Osteocyte (in vitro differentiated cells): Measurements from ENCODE around the gene FNDC3B. TPM values are rescaled to one million over a fixed set of nuclear protein-coding genes. Genes with fewer than 3 reads are reported as not detected.

Experiments used
- DNase-seq: peaks from one replicate; pipeline ENCODE4 v3.0.0; 2021; ENCODE audit warnings: mixed read lengths; ENCODE audit not compliant: unreplicated experiment; ENCODE audit errors: extremely low spot score
- H3K27ac Mint-ChIP-seq: one replicate; pipeline ENCODE4 v1.8.0; 2021; ENCODE audit warnings: mild to moderate bottlenecking, mixed read lengths; ENCODE audit not compliant: unreplicated experiment
- H3K27me3 Mint-ChIP-seq: one replicate; pipeline ENCODE4 v1.8.0; 2021; ENCODE audit warnings: mixed read lengths; ENCODE audit not compliant: unreplicated experiment
- H3K36me3 Mint-ChIP-seq: one replicate; pipeline ENCODE4 v1.8.0; 2021; ENCODE audit warnings: mixed read lengths; ENCODE audit not compliant: unreplicated experiment
- H3K4me1 Mint-ChIP-seq: one replicate; pipeline ENCODE4 v1.8.0; 2021; ENCODE audit warnings: mixed read lengths; ENCODE audit not compliant: unreplicated experiment
- H3K4me3 Mint-ChIP-seq: one replicate; pipeline ENCODE4 v1.8.0; 2021; ENCODE audit warnings: mild to moderate bottlenecking, moderate library complexity, mixed read lengths; ENCODE audit not compliant: unreplicated experiment
- H3K9me3 Mint-ChIP-seq: one replicate; pipeline ENCODE4 v1.8.0; 2021; ENCODE audit warnings: mixed read lengths; ENCODE audit not compliant: unreplicated experiment
- total RNA-seq: library from RNA; stranded (reverse); gene quantifications from 2 replicates; pipeline ENCODE4 v1.2.1, GENCODE V29; 2021
- TF ChIP-seq, protein P1 (sequence below): fragments of 200-600 bp; sonication (generic); IDR thresholded peaks from 2 replicates; pipeline ENCODE4 v1.5.0; 2021; ENCODE audit warnings: antibody characterized with exemption, mild to moderate bottlenecking, moderate library complexity

FNDC3B gene
- total RNA-seq, 1 donor from 2014 or later = 240 TPM

DNA sequence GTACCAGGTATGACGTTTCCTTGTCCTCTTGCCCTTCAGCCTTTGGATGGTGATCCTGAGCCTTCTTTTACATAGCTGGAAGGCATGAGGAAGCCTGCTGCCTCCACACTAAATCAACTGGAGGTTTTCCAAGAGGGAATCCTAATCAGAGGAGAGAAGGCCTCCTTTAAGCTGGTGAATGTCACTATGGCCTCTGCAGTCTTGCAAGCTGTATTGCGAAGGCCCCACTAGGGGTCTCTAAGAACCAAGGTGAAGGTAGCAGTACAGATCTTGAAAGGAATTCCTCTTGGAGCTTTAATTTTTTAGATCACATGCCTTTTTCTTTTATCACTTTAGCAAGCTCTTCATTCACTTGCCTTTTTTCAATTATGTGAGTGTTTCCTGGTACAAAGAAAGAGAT is 289.7 kb downstream of the FNDC3B start:
- H3K27ac Mint-ChIP-seq = no peak overlapping the region
- no peak for DNase-seq
- no peaks in the 10 kb centered on the region for H3K27me3 Mint-ChIP-seq
- H3K36me3 Mint-ChIP-seq = peaks cover 77% of the 10 kb centered on the region
- H3K9me3 Mint-ChIP-seq = no peaks in the 10 kb centered on the region
- no peak overlapping the region for H3K4me3 Mint-ChIP-seq
- peaks cover 9% of the 10 kb centered on the region for H3K4me1 Mint-ChIP-seq
- TF ChIP-seq, protein P1, sequence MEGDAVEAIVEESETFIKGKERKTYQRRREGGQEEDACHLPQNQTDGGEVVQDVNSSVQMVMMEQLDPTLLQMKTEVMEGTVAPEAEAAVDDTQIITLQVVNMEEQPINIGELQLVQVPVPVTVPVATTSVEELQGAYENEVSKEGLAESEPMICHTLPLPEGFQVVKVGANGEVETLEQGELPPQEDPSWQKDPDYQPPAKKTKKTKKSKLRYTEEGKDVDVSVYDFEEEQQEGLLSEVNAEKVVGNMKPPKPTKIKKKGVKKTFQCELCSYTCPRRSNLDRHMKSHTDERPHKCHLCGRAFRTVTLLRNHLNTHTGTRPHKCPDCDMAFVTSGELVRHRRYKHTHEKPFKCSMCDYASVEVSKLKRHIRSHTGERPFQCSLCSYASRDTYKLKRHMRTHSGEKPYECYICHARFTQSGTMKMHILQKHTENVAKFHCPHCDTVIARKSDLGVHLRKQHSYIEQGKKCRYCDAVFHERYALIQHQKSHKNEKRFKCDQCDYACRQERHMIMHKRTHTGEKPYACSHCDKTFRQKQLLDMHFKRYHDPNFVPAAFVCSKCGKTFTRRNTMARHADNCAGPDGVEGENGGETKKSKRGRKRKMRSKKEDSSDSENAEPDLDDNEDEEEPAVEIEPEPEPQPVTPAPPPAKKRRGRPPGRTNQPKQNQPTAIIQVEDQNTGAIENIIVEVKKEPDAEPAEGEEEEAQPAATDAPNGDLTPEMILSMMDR = no peak

DNA sequence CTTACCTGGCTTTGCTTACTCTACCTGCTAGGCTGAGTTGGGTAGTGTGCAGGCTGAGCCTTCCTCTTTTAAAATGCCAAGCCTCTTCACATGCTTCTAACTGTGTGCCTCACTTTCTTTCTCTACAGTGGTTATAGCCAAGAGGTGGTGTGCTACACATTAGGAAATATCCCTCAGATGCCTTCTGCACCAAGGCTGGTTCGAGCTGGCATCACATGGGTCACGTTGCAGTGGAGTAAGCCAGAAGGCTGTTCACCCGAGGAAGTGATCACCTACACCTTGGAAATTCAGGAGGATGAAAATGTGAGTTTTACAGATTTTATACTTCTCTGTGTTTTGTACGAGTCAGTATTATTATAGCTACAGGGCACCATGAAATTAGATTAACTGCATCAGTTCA is 291.0 kb downstream of the FNDC3B start:
- Mint-ChIP-seq H3K36me3 (peaks cover 71% of the 10 kb centered on the region), H3K27ac (no peak overlapping the region), H3K9me3 (no peaks in the 10 kb centered on the region), H3K4me1 (peaks cover 6% of the 10 kb centered on the region), H3K27me3 (no peaks in the 10 kb centered on the region), H3K4me3 (no peak overlapping the region)
- TF ChIP-seq, protein P1 = no peak
- DNase-seq = no peak

DNA sequence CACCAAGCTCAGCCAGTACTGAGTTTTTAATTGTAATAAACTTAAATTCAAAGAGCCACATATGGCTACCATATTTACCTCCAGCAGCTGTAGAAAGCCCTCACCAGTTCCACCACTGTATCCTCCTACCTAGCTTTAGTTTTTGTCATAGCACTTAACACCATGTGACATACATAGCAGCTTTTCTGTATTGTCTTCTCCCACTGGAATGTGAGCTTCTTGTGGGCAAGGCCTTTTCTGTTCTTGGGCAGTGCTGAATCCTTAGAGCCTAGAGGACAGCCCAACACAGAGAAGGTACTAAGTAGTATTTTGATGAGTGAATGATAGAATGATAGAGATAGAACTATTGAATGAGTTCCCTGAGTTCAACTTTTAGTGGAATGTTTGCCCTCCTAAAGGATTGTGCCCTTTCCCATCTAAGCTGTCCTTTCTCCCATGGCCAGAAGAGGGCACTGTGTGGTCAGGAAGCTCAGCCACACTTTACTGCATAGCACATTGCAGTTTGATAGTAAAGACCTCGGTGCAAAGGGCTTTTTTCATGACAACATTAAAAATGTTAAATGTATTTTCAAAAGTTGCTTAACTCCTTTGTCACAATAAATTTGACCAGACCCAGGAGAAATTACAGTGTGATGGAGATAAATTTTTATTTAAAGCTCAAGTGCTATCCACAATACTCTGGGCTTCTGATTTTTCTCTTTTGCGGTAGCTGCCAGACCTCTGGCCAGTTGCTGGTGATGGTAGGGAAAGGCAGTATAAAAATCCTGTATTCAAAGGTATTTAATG is 293.1 kb downstream of the FNDC3B start:
- H3K4me3 Mint-ChIP-seq = no peak overlapping the region
- no peak for DNase-seq
- H3K27ac Mint-ChIP-seq = peak overlapping the region; percentile 74
- no peaks in the 10 kb centered on the region for H3K9me3 Mint-ChIP-seq
- H3K36me3 Mint-ChIP-seq = peaks cover 61% of the 10 kb centered on the region
- H3K4me1 Mint-ChIP-seq = peaks cover 6% of the 10 kb centered on the region
- TF ChIP-seq, protein P1 = peak; percentile 92
- H3K27me3 Mint-ChIP-seq = no peaks in the 10 kb centered on the region

DNA sequence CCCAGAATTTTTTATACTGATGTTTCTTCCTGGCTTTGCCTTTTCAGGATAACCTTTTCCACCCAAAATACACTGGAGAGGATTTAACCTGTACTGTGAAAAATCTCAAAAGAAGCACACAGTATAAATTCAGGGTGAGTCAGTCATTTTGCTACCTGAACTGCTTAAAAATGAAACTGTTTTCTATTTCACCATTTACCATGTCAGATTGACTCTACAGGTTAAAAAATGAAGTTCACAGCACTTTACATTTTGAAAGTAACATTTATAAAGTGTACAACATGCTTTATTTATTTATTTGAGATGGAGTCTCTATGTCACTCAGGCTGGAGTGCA is 293.6 kb downstream of the FNDC3B start:
- no peak for DNase-seq
- peaks cover 6% of the 10 kb centered on the region for H3K4me1 Mint-ChIP-seq
- peak overlapping the region; percentile 74 for H3K27ac Mint-ChIP-seq
- no peaks in the 10 kb centered on the region for H3K9me3 Mint-ChIP-seq
- H3K36me3 Mint-ChIP-seq = peaks cover 58% of the 10 kb centered on the region
- no peaks in the 10 kb centered on the region for H3K27me3 Mint-ChIP-seq
- no peak overlapping the region for H3K4me3 Mint-ChIP-seq
- TF ChIP-seq, protein P1 = no peak

DNA sequence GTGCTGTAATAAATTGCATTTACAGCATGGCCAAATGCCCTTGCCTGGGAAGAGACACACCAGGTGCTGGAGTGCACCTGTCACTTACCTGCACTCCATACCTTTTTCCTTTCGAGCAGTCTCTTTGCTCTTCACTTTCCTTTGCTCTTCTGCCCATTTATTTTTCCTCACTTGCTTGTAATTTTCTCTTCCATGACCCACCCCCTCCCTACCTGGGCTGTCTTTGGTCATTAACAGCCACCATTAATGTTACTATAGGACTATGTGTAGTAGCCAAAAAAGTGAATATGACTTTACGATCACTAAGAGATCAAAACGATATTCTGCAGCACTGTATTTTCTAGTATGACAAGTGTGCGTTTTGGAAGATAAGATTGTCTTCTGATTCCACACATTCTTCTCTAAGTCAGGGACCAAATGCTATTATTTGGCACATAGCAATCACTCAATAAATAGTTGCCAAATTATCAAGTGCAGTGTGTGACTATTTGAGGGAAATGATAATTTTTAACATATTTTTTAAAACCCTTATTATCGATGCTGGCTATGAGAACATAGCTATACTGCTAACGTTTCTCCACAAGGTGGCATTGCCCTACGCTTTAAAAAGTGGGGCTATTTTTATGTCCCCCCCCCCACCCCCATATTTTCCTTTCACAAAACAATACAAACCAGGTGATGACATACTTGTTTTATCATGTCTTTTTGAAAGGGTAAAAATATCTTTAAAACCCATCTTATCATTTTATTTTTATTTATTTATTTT is 294.5 kb downstream of the FNDC3B start:
- peaks cover 6% of the 10 kb centered on the region for H3K4me1 Mint-ChIP-seq
- peaks cover 54% of the 10 kb centered on the region for H3K36me3 Mint-ChIP-seq

More for the DNA sequence above, 294.5 kb downstream of the FNDC3B start:
- Mint-ChIP-seq H3K9me3 (no peaks in the 10 kb centered on the region), H3K27me3 (no peaks in the 10 kb centered on the region), H3K4me3 (no peak overlapping the region), H3K27ac (no peak overlapping the region)
- TF ChIP-seq, protein P1 = peak; percentile 26
- no peak for DNase-seq
